T-helper 1 cell (primary cell): ENCODE measurements around the gene XCL1.
"Not testable (repeated sequence)": the region's sequence is repeated elsewhere in the genome, so short reads cannot be mapped to it uniquely, and the experiment has no call there.

ENCODE experiments used
- DNase-seq, 5 donors: peaks; one replicate each; pipeline ENCODE4 v3.0.0-alpha.2; 2012 to 2020
- total RNA-seq, 4 donors: gene quantifications; one replicate each; lab custom pipeline; 2026; lab: John Stamatoyannopoulos, UW

XCL1 gene, protein sequence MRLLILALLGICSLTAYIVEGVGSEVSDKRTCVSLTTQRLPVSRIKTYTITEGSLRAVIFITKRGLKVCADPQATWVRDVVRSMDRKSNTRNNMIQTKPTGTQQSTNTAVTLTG
- 0.69 to 1.5 (median 0.92) reads per million in 4 donors for total RNA-seq

DNA sequence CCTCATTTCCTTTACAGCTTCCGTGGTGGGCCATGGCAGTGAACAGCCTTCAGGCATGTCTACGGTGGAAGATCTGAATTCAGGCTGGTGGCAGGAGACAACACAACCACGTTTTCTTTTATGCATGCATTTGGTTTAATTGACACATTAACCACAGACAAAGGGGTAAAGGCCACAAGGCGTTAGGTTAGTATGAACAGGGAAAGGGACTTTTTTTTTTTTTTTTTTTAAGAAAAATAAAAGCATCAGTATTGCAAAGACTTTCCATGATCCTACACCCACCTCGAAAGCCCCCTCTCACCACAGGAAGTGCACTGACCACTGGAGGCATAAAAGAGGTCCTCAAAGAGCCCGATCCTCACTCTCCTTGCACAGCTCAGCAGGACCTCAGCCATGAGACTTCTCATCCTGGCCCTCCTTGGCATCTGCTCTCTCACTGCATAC is at the start of gene XCL1:
Gene XCL1 (plus strand): TSS at position 361 of the 444 bp plus-strand sequence. CDS start 33 bp downstream, at position 394.
- DNase-seq, result not testable (repeated sequence)

DNA sequence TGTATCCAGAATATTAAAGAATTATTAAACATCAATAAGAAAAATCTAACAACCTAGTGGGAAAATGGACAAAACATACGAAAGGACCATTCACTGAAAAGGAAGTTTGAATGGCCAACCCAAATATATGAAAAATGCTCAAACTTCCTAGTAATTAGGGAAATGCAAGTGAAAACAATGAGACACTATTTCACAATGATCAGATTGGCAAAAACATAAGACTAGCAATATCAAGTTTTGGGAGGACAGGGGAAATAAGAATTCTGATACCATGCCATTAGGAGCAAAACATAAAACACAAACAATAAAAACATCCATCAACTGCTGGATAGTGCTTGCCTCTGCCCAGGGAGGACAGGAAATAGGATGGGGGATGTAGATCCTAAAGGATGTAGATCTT is 46.9 kb upstream of the XCL1 start:
- DNase-seq, result no peak

DNA sequence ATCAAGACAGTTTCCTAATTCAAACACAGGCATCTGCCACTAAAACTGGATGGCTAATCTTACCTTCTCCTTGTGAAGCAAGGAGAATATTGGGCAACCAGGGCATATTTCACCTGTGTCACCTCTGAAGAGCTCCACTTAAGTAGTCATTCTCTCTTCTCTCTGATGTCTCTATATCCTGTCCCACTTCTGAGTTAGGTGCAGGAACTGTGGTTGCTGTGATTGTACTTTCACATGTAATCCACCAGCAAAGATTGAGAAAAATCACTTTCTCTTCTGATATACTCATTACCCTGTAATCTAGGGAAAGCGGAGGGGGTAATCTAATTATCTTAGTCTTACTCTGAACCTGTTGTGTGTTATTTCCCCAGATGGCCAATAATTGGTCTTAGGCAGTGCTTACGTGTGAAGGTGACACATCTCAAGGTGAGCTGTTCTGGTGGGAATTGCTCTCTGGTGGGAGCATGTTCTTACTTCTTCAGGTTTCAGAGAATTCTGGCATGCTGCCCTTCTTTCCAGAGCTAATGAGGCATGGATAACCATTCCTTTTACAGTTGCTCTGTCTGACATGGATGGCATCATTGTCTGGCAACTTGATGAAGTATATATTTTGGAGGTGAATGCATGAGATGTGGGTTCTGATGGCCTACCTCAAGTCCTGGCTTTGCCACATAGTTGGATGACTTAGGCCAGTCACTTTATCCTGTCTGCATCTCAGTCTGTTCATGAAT is 44.6 kb upstream of the XCL1 start:
- peak in 1 of 5 donors; percentile 66 for DNase-seq

DNA sequence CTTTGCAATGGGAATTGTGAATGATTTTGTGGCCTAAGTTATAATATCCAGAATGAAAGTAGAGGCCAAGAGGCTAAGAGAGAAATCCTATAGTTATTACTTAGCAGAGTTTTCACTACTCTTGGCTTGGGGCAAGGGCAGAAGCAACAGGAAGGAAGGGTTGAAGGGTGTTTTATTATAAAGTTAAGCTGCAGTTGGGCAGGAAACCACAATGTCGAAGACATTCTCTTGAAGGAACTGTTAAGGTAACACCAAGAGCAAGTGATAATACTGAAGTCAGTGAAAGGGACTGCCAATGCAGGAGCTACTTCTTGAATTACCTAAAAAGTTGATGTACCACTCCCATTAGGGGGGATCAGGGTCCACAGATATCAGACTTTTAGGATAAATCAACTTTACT is 40.9 kb upstream of the XCL1 start:
- peak in 1 of 5 donors; percentile 86 for DNase-seq

DNA sequence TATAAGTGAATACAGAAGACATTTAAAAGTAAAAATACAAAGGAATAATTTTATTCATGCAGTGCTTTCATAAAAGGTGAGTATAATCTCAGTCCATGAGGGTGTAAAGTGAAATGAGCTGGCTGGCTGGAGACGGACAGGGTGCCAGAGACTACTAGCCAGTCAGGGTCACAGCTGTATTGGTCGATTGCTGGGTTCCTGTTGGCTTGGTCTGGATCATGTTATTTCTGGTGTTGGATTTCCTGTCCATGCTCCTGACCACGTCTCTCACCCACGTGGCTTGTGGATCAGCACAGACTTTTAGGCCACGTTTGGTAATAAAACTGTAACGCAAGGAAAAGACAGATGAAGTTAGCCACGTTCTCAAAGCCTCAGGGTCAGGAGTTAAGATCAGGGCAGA is 35.6 kb upstream of the XCL1 start:
- not testable (repeated sequence) for DNase-seq

DNA sequence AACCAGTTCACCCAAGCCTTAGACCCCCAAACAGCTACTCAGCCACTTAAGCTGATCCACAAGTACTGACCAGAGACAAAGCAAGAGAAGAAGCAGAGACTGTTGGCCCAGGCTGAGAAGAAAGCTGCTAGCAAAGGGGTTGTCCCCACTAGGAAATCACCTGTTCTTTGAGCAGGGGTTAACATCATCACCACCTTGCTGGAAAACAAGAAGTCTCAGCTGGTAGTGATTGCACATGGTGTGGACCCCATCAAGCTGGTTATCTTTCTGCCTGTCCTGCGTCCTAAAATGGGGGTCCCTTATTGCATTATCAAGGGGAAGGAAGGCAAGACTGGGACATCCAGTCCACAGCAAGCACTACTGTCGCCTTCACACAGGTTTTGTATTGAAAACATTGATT is 33.4 kb upstream of the XCL1 start:
- not testable (repeated sequence) for DNase-seq

DNA sequence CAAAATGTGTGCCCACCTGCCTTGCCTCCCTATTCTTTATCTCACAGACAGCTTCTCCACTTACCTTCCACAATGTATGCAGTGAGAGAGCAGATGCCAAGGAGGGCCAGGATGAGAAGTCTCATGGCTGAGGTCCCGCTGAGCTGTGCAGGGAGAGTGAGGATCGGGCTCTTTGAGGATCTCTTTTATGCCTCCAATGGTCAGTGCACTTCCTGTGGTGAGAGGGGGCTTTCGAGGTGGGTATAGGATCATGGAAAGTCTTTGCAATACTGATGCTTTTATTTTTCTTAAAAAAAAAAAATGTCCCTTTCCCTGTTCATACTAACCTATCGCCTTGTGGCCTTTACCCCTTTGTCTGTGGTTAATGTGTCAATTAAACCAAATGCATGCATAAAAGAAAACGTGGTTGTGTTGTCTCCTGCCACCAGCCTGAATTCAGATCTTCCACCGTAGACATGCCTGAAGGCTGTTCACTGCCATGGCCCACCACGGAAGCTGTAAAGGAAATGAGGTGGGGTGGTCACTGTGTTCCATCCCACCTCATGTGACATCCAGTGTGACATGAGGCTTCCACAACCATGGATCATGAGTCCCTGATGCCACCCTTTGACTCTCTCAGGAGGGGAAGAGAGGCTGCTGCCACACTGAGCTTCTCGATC is 32.4 kb upstream of the XCL1 start, which contains the start of gene XCL2:
Gene XCL2 (minus strand): TSS at position 158 of the 659 bp plus-strand sequence. CDS start 33 bp downstream, at position 125.
- DNase-seq, result not testable (repeated sequence)

DNA sequence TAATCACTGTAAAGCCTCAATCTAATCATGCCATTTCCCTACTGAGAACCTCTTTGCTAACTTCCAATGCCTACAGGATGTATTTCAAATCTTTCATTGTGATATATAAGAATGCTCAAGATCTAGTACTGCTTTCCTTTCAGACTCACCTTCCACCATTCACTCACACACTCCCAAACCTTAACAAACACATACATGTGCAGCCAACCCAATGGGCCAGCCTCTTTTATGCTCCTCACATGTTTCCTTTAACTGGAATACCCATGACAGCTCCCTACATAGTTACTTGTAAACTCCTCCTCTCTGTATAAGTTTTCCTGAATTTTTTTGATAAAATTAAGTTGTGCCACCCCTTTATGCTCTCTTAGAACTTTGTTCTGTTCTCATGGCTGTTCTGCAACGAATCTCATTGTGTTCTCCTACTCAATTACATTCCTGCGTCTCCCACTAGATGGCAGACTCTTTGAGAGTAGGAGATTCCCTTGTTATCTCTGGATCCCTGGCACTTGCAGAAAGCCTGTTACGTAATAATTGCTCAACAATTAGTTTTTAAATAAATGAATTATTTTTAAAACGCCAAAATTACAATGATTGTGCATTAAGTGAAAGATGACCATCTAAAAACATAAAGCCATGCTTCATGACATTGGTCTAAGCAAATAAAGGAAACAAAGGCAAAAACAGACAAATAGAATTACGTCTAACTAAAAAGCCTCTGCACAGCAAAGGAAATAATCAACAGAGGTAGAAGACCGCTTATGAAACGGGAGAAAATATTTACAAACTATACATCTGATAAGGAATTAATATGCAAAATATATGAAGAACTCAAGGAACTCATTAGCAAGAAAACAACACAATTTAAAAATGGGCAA is 30.5 kb upstream of the XCL1 start:
- DNase-seq, result not testable (repeated sequence)

DNA sequence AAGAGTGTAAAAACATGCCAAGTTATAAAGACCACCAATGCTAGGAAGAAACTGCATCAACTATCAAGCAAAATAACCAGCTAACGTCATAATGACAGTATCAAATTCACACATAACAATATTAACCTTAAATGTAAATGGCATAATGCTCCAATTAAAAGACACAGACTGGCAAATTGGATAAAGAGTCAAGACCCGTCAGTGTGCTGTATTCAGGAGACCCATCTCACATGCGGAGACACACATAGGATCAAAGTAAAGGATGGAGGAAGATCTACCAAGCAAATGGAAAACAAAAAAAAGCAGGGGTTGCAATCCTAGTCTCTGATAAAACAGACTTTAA is 29.9 kb upstream of the XCL1 start:
- DNase-seq, result not testable (repeated sequence)

DNA sequence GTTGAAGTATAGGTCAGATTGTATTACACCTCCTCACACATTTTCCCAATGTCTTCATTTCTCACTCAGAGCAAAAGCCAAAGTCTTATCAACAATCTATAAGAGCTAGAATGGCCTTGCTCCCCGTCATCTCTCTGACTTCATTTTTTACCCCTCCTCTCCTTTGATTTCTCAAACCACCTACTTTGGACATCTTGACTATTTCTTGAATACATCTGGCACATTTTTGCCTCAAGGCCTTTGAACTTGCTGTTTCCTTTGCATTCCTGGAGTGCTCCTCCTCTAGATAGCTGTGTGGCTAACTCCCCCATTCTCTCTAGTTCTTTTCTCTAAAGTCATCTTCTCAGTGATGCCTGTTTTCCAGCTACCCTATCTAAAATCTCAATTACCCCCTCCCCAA is 25.4 kb upstream of the XCL1 start:
- no peak for DNase-seq

DNA sequence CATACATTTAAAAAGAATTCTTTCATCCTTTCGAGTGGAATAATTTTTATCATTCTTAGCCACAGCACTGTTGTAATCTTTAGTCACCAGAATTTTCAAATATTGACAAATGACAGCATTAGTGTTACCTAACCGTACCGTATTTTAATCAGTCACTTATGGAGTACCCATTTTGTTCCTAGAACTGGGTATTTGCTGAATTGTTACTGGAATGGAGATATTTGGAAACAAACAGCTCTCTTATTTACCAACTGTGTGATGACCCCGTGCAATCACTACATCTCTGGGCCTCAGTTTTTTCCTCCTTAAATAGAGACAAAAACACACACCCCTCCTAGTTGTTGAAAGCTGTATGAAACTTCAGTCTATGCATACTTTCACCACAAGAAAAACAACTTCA is 24.7 kb upstream of the XCL1 start:
- DNase-seq, result no peak

DNA sequence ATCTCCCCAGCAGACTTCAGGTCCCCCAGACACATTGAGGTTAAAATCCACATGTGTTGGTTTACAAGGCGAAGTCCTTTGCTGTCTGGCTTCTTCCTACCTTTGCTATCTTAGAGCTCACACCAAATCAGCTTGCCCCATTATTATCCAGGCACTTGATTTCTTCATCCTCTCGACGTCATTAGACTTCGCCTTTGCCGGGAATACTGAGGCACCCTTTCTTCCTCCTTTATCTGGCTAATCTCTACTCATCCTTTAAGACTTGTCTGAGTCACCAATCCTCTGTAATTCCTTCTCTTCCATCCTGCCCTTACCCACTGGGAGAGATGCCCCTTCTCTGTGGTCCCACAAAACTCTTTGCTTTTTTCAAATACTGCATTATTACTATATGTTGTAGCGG is 23.4 kb upstream of the XCL1 start:
- DNase-seq, result no peak

DNA sequence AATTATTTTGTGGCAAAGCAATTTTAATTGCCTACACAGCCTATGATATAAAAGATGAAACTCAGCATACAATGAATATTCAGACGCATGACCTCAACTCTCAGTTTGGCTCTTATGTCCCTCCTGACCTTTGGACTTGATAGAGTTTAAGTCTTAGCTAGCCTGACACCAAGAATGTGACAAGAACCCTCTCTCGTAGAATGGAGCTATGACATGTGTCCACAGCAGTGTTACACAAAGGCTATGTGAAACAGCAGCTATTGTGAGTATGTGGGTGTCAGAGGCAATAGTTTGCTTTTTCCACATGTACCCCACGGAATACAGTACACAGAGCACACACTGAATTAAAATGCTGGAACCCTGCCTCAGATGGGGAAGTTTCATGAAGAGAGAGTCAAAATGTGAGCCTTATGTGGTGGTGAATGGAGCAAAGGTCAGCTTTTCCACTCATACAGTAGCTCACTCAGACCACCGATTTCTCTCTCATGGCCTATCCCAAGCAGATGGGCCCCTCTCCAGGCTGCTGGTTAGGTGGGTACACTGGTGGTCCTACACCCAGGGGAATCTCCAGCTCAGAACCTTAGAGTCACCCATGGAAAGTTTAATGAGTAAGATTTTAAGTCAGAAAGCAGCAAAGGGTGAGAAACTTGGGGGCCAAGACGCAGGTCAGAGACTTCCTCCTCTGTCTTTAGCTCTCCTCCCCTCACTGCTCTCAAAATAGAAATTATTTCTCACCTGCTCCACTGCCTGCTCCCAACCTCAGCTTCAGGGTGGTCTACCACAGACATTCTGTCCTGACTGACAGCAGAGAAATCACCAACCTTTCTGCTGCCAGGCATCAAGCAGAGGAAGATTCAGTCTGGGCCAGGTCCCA is 22.5 kb upstream of the XCL1 start:
- DNase-seq, result no peak

DNA sequence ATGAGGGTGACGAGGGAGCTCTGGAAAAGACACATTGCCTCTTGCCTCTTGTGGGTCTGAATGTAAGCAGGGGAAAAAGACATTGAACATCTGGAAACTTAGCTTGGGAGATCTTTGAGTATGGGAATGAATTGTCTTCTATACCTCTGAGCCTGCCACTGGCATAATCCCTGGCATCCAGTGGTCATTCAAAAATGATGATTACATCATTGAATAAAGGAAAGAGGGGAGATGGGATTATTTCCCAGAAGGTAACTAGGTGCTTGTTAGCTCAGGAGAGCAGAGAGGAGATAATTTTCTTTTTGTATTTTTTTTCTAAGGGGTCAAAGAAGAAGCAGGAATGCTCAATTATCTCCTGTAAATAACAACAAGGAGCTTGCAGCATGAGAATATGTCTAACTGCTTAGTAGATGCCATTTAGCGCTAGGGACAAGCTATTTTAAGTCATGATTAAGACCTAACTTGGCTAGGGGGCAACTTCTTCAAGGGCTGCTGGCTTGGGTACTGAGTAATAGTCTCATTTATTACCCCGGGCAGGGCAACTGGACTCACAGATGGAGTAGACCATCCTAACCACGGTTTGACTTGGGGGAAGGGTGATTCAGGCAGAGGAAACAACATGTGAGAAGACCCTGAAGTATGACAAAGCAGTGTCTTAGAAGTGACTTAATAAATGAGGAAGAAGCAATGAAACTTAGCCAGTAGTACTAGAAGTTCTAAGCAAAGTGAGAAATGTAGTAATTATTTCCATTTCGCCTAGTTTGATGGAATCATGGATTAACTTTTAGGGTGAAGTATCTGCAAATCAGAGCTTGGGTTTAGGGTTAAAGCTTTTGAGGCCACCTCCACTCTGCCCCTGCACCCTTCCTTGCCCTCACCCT is 21.6 kb upstream of the XCL1 start:
- no peak for DNase-seq

DNA sequence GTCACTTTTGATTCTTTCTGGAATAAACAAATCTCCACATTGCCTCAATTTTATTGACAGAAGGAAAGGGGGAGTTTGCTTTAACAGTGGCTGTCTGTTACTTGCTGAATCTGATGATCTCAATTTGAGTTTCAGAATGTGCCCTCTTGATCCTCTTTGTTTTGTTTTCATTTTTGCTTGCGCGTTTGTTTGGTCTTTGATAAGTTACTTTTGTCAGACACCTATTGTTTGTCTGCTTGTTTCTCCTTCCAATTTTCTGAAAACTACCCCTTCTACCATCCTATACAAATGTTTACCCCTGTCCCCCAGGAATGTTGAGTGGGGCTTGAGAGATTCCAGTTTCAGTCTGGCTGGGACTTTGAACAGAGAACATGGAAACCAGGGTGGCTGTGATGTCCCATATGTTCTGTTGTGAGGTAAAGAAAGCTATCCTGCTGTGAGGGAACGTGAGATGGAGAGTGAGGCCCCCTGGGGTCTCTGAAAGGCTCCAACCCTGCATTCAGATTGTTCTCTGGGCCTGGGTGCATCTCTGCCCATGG is 20.8 kb upstream of the XCL1 start:
- DNase-seq, result no peak

DNA sequence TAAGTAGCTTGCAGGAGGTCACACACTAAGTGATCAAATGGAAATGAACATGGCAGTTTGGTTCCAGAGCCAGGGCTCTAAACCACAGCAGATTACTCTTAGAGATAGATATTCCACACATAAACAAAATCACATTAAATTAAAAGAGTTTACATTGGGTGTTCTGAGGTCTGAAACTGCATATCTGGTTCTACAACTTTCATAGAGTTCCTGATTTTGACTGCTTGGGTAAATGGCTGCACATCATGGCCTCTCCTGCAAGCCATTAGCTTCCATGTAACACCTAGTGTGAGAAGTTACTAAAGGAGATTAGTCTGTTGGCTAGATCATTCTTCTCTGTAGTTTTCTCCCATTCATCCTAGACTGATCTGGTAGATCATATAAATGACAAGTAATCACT is 19.8 kb upstream of the XCL1 start:
- no peak for DNase-seq

DNA sequence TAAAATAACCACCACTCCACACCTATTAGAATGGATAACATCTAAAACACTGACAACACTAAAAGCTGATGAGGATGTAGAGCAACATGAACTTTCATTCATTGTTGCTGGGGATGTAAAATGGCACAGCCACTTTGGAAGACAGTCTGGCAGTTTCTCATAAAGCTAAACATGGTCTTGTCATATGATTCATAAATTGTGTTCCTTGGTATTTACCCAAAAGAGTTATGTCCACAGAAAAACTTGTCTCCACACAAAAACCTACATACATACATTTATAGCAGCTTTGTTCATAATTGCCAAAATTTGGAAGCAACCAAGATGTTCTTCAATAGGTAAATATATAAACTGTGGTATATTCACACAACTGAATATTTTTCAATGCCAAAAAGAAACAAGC is 16.0 kb upstream of the XCL1 start:
- no peak for DNase-seq

DNA sequence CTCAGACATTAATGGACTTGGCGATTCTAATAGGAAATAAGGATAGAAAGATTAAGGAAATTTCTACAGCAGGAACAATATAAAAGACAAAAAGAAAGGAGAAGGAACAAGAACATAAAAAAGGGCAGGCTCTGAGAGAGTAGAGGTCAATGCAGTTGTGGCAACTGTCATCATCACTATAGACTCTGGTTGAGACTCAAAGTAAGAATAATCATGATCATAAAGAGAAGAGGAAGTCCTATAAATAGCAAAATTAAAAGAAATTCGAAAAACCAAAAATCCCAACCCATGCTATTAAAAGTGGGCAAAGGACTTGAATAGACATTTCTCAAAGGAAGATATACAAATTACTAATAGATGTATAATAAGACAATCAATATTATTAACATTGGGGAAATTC is 14.4 kb upstream of the XCL1 start:
- no peak for DNase-seq

DNA sequence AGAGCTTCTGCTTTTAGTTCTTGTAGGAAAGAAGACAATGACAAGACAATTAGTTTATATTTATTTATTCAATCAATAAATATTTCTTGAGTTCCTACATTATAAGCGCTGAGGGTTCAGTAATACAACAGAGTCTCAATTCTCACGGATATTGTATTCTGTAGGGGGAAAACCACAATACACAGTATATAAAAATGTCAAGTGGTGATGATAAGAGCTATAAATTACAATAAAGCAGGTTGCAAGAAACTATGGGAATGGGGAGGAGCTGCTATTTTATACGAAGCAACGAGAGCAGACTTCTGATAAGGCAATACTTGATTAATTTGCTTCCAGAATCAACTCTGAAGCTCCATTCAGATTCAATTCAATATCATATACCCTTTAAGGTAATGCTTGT is 10.6 kb upstream of the XCL1 start:
- no peak for DNase-seq

DNA sequence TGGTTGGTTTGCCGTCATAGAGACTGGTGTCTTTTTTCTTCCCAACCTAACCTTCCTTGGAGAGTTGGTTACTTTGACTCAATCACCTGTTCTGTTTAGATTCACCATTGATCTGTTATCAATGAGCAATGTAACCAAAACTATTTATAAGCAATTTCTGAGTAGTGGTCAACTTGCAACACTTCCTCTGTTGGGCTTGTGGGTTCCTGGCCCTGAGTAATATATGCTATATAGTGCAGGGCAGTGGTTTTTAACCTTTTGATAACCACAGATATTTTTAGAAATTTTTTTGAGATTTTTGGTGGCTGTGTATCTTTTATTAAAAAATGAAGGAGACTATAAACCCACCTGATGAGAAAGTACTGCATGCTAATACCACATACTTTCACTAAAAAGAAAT is 9.4 kb upstream of the XCL1 start:
- no peak for DNase-seq

DNA sequence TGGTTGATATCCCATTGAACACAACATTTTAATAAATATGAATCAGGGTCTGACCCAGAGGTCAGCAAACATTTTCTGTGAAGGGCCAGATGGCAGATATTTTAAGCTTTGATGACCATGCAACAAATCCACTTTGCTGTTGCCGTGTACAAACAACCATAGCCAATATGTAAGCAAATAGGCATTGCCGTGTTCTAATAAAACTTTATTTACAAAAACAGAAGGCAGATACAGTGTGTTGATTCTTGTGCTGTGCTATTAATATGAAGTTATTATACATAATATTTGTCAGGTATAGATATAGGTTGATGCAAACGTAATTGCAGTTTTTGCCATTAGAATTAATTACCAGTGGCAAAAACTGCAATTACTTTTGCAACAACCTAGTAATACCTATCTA is 8.8 kb upstream of the XCL1 start:
- DNase-seq, result no peak
